Gastrocnemius medialis (tissue), 4 donors: ENCODE measurements around the gene RPP21. TPM values are rescaled to one million over a fixed set of nuclear protein-coding genes. Genes with fewer than 3 reads are reported as not detected.

Experiments used
- ATAC-seq, 2 donors: fragments of 150-250 bp; one replicate each; pipeline ENCODE4 v1.9.1; 2016
- DNase-seq, 2 donors: peaks; one replicate each; pipeline ENCODE4 v3.0.0-alpha.2; 2019
- H3K27ac ChIP-seq, 4 donors: fragments of 200-600 bp; sonication (generic); 1 replicate in 1 of 4; 2 replicates in 3 of 4; pipeline ENCODE4 v1.5.1; 2016 to 2018; ENCODE audit warnings: mild to moderate bottlenecking in 2 of 4, moderate library complexity in 1 of 4
- H3K27me3 ChIP-seq, 3 donors: fragments of 200-600 bp; sonication (generic) in 2 of 3; 1 replicate in 1 of 3; 2 replicates in 2 of 3; pipeline versions ENCODE4 v1.5.1 to v1.6.0; 2016 to 2019; ENCODE audit warnings: mild to moderate bottlenecking in 1 of 3, moderate library complexity in 1 of 3
- H3K36me3 ChIP-seq, 2 donors: fragments of 200-600 bp; sonication (generic) in 1 of 2; one replicate each; pipeline ENCODE4 v1.5.1; 2017 to 2018
- H3K4me1 ChIP-seq, 2 donors: fragments of 200-600 bp; sonication (generic) in 1 of 2; one replicate each; pipeline ENCODE4 v1.5.1; 2016 to 2017; ENCODE audit warnings: mild to moderate bottlenecking in 2 of 2
- H3K4me3 ChIP-seq, 4 donors: fragments of 200-600 bp; sonication (generic) in 3 of 4; 1 replicate in 1 of 4; 2 replicates in 3 of 4; pipeline ENCODE4 v1.5.1; 2016 to 2019; ENCODE audit warnings: mild to moderate bottlenecking in 2 of 4
- H3K9me3 ChIP-seq, 3 donors: fragments of 200-600 bp; sonication (generic) in 2 of 3; 1 replicate in 1 of 3; 2 replicates in 2 of 3; pipeline ENCODE4 v1.5.1; 2016 to 2019
- CTCF ChIP-seq, 5 experiments: fragments of 450-650 bp in 3 of 5; fragments of 200-600 bp in 2 of 5; sonication (generic) in 2 of 5; IDR thresholded peaks in 4 of 5; conservative IDR thresholded peaks in 1 of 5; 1 replicate in 4 of 5; 2 replicates in 1 of 5; pipeline ENCODE4 v1.5.1; 2016 to 2019; ENCODE audit warnings: antibody characterized with exemption in 5 of 5, mild to moderate bottlenecking in 3 of 5, moderate library complexity in 3 of 5
- POLR2A ChIP-seq, 2 donors: fragments of 450-650 bp; IDR thresholded peaks; one replicate each; pipeline ENCODE4 v1.6.1; 2017; ENCODE audit warnings: antibody characterized with exemption in 2 of 2, mild to moderate bottlenecking in 2 of 2, moderate library complexity in 2 of 2
- in situ Hi-C, 4 donors: fragments of 200-750 bp; cut with MboI; loops; one replicate each; pipeline versions ENCODE4 v1.15.0 to v1.8.0; 2017; ENCODE audit warnings: low sequenced_read_pairs in 4 of 4
- intact Hi-C: fragments of 100-400 bp; cut with DNase I; formaldehyde crosslinking; loops from one replicate; pipeline ENCODE4 v1.15.1; 2023; ENCODE audit warnings: low total_unique reads
- total RNA-seq, 4 donors: library from RNA; depleted of rRNA; stranded (reverse); fragments of >200 nt; gene quantifications; one replicate each; pipeline versions ENCODE4 v1.1.0 to v1.2.3, GENCODE V29; 2016

RPP21 gene
- total RNA-seq, 4 donors from 2014 or later, result 44.5 to 103 (median 85.4) TPM

GRCh38 chr6:30334075-30334783 lies 10.7 kb upstream of the RPP21 start:
- peaks cover 0 to 81% of the 10 kb centered on the region in 2 donors for H3K36me3 ChIP-seq

GRCh38 chr6:30340589-30341054 lies 4.3 kb upstream of the RPP21 start:
- peaks cover 0 to 50% of the 10 kb centered on the region in 2 donors for H3K36me3 ChIP-seq
- in situ Hi-C loops (loop anchor here in 2 of 4 donors (25.0 kb wide), 1 partner anchor 278 kb away; the partner anchor contains the start of genes POLR1H (in 2 of the 2) and PPP1R11 (in 2 of the 2)), intact Hi-C loops (no loop called here)
- no peak for TF ChIP-seq CTCF (IDR thresholded peaks at IDR 0.05 in 4 of 5, conservative IDR thresholded peaks at IDR 0.05 in 1 of 5)
- no peak overlapping the region for H3K27ac ChIP-seq
- no peaks in the 10 kb centered on the region for H3K9me3 ChIP-seq
- no peak for DNase-seq
- H3K4me1 ChIP-seq, result peaks cover under 1 to 3% of the 10 kb centered on the region in 2 donors
- no peak for ATAC-seq
- H3K27me3 ChIP-seq, result no peaks in the 10 kb centered on the region
- no peak overlapping the region for H3K4me3 ChIP-seq

More at GRCh38 chr6:30334075-30334783, 10.7 kb upstream of the RPP21 start:
- no peaks in the 10 kb centered on the region for H3K27me3 ChIP-seq
- H3K27ac ChIP-seq, result no peak overlapping the region
- in situ Hi-C loops, result loop anchor here in 2 of 4 donors (25.0 kb wide), 1 partner anchor 272 kb away; the partner anchor contains the start of genes POLR1H (in 2 of the 2) and PPP1R11 (in 2 of the 2)
- no peak overlapping the region for H3K4me3 ChIP-seq
- ATAC-seq (no peak), DNase-seq (no peak)
- no peaks in the 10 kb centered on the region for H3K9me3 ChIP-seq
- TF ChIP-seq CTCF (IDR thresholded peaks at IDR 0.05 in 4 of 5, conservative IDR thresholded peaks at IDR 0.05 in 1 of 5) (no peak), POLR2A (IDR thresholded peaks at IDR 0.05) (no peak)
- intact Hi-C loops, result no loop called here
- no peaks in the 10 kb centered on the region for H3K4me1 ChIP-seq

- no peak overlapping the region for H3K27ac ChIP-seq
- in situ Hi-C loops (loop anchor here in 2 of 4 donors (25.0 kb wide), 1 partner anchor 279 kb away; the partner anchor contains the start of genes POLR1H (in 2 of the 2) and PPP1R11 (in 2 of the 2)), intact Hi-C loops (no loop called here)
- no peaks in the 10 kb centered on the region for H3K27me3 ChIP-seq
- H3K36me3 ChIP-seq, result peaks cover 0 to 44% of the 10 kb centered on the region in 2 donors
- DNase-seq, result no peak
- H3K9me3 ChIP-seq, result no peaks in the 10 kb centered on the region
- H3K4me3 ChIP-seq, result no peak overlapping the region
- ATAC-seq, result no peak
- H3K4me1 ChIP-seq, result peaks cover 5 to 9% of the 10 kb centered on the region in 2 donors
- TF ChIP-seq CTCF (IDR thresholded peaks at IDR 0.05 in 4 of 5, conservative IDR thresholded peaks at IDR 0.05 in 1 of 5) (no peak), POLR2A (IDR thresholded peaks at IDR 0.05) (no peak)
Measured at GRCh38 chr6:30341218-30341617, 3.7 kb upstream of the RPP21 start.

- no peak for TF ChIP-seq POLR2A (IDR thresholded peaks at IDR 0.05)
- TF ChIP-seq CTCF (IDR thresholded peaks at IDR 0.05 in 4 of 5, conservative IDR thresholded peaks at IDR 0.05 in 1 of 5), result no peak
- Histone ChIP-seq H3K36me3 (peaks cover 0 to 44% of the 10 kb centered on the region in 2 donors), H3K4me3 (no peak overlapping the region), H3K9me3 (no peaks in the 10 kb centered on the region), H3K27ac (no peak overlapping the region), H3K27me3 (no peaks in the 10 kb centered on the region), H3K4me1 (peaks cover 5 to 12% of the 10 kb centered on the region in 2 donors)
- intact Hi-C loops, result no loop called here
- in situ Hi-C loops, result loop anchor here in 2 of 4 donors (25.0 kb wide), 1 partner anchor 279 kb away; the partner anchor contains the start of genes POLR1H (in 2 of the 2) and PPP1R11 (in 2 of the 2)
- ATAC-seq (no peak), DNase-seq (no peak)
Measured at GRCh38 chr6:30341728-30342127, 3.2 kb upstream of the RPP21 start.
